ENCODE results near the gene GABRB2. TPM values are rescaled to one million over a fixed set of nuclear protein-coding genes. Genes with fewer than 3 reads are reported as not detected.
A peak's percentile ranks its signal among the peaks of the same experiment; 100 is the strongest.

GABRB2 gene
- total RNA-seq, 1 donor from 2014 or later = 1.6 TPM

DNA sequence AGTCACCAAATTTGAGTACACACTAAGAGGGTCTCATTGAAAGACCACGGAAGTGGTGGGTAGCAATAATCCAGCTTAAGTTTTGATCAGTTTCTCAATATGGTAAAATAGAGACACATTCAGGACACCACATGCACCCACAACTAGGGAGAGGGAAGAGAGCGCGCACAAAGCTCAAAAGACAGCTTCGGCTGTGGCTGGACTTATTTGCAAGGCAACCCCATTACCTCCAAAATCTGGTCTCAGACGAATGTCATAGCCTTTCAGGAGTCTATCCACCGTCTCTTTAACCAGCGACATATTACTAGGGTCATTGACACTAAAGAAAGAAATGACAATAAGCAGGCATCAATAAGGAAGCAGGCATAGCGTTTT, 443 bp downstream of the GABRB2 start:
- H3K36me3 ChIP-seq = no peaks in the 10 kb centered on the region
- peak overlapping the region; percentile 49 for H3K4me3 ChIP-seq
- no peak overlapping the region for H3K27ac ChIP-seq
- TF ChIP-seq, protein P1, sequence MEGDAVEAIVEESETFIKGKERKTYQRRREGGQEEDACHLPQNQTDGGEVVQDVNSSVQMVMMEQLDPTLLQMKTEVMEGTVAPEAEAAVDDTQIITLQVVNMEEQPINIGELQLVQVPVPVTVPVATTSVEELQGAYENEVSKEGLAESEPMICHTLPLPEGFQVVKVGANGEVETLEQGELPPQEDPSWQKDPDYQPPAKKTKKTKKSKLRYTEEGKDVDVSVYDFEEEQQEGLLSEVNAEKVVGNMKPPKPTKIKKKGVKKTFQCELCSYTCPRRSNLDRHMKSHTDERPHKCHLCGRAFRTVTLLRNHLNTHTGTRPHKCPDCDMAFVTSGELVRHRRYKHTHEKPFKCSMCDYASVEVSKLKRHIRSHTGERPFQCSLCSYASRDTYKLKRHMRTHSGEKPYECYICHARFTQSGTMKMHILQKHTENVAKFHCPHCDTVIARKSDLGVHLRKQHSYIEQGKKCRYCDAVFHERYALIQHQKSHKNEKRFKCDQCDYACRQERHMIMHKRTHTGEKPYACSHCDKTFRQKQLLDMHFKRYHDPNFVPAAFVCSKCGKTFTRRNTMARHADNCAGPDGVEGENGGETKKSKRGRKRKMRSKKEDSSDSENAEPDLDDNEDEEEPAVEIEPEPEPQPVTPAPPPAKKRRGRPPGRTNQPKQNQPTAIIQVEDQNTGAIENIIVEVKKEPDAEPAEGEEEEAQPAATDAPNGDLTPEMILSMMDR (IDR thresholded peaks at IDR 0.05) = no peak
- peaks cover 46% of the 10 kb centered on the region for H3K27me3 ChIP-seq
- no peak for ATAC-seq
- no peaks in the 10 kb centered on the region for H3K9me3 ChIP-seq
- intact Hi-C loops (cut with DNase I) = no loop called here
- no peak for DNase-seq
- H3K4me1 ChIP-seq = peaks cover 9% of the 10 kb centered on the region

DNA sequence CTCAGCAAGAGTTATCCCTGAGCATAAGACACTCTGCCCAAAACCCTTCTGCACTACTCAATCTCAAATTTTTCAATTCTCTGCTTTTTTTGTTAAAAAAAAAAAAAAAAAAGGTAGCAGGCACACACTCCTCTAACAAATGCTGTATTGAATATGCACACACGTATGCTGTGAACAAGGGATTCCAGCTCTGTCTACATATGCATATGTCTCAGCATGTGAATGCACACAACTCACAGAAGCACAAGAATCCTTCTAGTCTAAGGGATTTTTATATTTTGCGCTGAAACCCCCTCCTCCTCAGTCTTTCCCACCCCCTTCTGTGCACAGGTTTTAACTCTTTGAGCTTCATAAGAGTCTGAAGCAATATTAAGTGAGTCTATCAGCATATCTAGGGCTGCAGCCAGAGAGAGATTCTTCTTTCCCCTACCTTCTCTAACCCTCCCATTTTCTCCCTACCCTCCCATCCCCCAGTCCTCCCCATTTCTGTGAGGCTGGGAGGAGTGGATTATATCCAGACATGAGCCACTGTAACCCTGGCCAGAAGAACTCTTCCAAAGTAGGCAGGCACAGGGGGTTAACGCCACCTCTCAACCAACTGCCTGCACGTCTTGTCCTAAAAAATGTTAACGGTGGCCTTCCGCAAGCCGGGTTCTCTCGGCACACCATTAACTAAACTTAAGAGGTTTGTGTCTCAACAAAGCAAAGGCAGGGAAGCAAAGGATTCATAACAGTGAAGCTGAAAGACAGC, 1.0 kb downstream of the GABRB2 start:
- DNase-seq (no peak), ATAC-seq (no peak)
- TF ChIP-seq, protein P1 (IDR thresholded peaks at IDR 0.05) = no peak
- no peak overlapping the region for H3K4me3 ChIP-seq
- peaks cover 9% of the 10 kb centered on the region for H3K4me1 ChIP-seq
- peaks cover 46% of the 10 kb centered on the region for H3K27me3 ChIP-seq
- H3K36me3 ChIP-seq = no peaks in the 10 kb centered on the region
- no peak overlapping the region for H3K27ac ChIP-seq
- intact Hi-C loops (cut with DNase I) = no loop called here
- no peaks in the 10 kb centered on the region for H3K9me3 ChIP-seq

DNA sequence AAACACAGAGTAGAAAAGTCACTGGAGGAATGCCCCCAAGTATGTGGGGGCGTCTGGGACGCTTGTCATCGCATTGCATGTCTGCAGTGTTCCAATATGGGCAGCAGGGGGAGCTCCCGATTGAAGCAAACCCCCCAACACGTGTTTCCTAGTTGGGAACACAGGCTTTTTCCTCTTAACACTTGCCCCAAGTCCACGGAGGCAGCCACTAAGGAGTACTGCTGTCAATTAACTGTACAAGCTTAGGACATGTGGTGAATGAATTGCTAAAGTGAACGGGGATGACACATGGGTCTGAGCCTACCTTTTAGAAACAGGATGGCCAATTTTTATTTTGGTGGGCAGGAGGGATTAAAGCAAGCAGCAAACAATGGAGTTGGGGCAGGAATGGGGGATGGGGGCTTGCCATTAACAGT, 2.2 kb downstream of the GABRB2 start:
- DNase-seq (no peak), ATAC-seq (peak; percentile 71)
- peaks cover 9% of the 10 kb centered on the region for H3K4me1 ChIP-seq
- TF ChIP-seq, protein P1 (IDR thresholded peaks at IDR 0.05) = peak; percentile 74
- intact Hi-C loops (cut with DNase I) = no loop called here
- no peak overlapping the region for H3K4me3 ChIP-seq
- H3K36me3 ChIP-seq = no peaks in the 10 kb centered on the region
- H3K27me3 ChIP-seq = peaks cover 42% of the 10 kb centered on the region
- no peak overlapping the region for H3K27ac ChIP-seq
- H3K9me3 ChIP-seq = no peaks in the 10 kb centered on the region

DNA sequence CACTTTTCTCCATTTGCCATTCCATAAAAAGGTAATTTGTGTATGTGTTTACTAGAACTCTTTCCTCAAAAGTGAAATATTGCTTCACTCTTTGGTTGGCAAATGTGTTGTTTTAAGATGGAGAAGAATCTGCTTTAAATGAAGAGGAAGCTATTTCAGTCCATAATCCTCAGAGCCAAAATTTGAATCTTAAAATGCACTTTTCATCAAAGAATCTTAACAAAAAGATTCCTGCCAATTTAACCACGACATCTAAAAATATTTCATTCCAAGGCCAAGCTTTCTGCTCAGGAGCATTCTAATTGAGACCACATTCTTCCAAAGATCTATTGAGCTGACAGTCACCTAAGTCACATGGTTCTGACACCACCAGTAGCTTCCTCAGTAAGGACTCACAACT, 7.5 kb downstream of the GABRB2 start:
- Histone ChIP-seq H3K36me3 (no peaks in the 10 kb centered on the region), H3K9me3 (no peaks in the 10 kb centered on the region), H3K27ac (no peak overlapping the region), H3K4me1 (no peaks in the 10 kb centered on the region), H3K27me3 (no peaks in the 10 kb centered on the region), H3K4me3 (no peak overlapping the region)
- TF ChIP-seq, protein P1 (IDR thresholded peaks at IDR 0.05) = no peak
- DNase-seq (no peak), ATAC-seq (no peak)
- intact Hi-C loops (cut with DNase I) = no loop called here

DNA sequence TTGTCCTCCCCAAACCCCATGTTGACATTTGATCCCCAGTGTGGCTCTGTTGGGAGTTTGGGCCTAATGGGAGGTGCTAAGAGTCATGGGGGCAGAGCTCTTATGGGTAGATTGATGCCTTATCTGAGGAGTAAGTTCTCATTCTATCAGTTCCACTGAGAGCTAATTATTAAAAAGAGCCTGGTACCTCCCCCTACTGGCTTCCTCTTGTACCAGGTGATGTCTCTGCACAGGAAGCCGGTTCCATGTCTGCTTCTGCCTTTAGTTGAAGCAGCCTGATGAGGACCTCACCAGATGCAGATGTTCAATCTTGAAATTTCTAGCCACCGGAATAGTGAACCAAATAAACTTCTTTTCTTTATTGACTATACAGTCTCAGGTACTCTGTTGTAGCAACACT, 10.8 kb downstream of the GABRB2 start:
- Histone ChIP-seq H3K36me3 (no peaks in the 10 kb centered on the region), H3K4me3 (no peak overlapping the region), H3K4me1 (no peaks in the 10 kb centered on the region), H3K9me3 (no peaks in the 10 kb centered on the region), H3K27me3 (no peaks in the 10 kb centered on the region), H3K27ac (no peak overlapping the region)
- ATAC-seq = no peak
- TF ChIP-seq, protein P1 (IDR thresholded peaks at IDR 0.05) = no peak
- DNase-seq = no peak
- intact Hi-C loops (cut with DNase I) = no loop called here

Measured in upper lobe of right lung (tissue), 1 donor.